ENCODE results near the gene PLEKHA8.
A peak's percentile ranks its signal among the peaks of the same experiment; 100 is the strongest.

PLEKHA8 gene

GRCh38 chr7:30087371-30087770, 59.2 kb downstream of the PLEKHA8 start:
- H3K36me3 ChIP-seq (ENCODE audit: control insufficient read depth in 1 of 2, insufficient read depth in 2 of 2, low read length in 2 of 2) = peaks cover 0 to 2% of the 10 kb centered on the region in 2 experiments
- no peak overlapping the region for H3K23ac ChIP-seq (ENCODE audit: low read length)
- H2AFZ ChIP-seq (ENCODE audit: insufficient read depth, low read length, poor library complexity) = no peak overlapping the region
- no peaks in the 10 kb centered on the region for H3K79me2 ChIP-seq (ENCODE audit: control insufficient read depth, insufficient read depth, low read length, poor library complexity)
- no peak overlapping the region for H2BK12ac ChIP-seq (ENCODE audit: low read length)
- no peak overlapping the region for H3K27ac ChIP-seq (ENCODE audit: low read depth, low read length)
- H3K4me1 ChIP-seq (ENCODE audit: control insufficient read depth in 1 of 2, insufficient read depth in 2 of 2, low read length in 2 of 2) = no peaks in the 10 kb centered on the region
- no peak overlapping the region for H4K91ac ChIP-seq (ENCODE audit: low read depth, low read length)
- no peaks in the 10 kb centered on the region for H3K27me3 ChIP-seq (ENCODE audit: insufficient read depth, low read length)
- no peak overlapping the region for H3K4me3 ChIP-seq (ENCODE audit: low read depth, low read length)
- no peak for DNase-seq
- H3K4ac ChIP-seq (ENCODE audit: low read depth, low read length) = no peak overlapping the region
- no peak overlapping the region for H2AK5ac ChIP-seq (ENCODE audit: low read length)
- H3K79me1 ChIP-seq (ENCODE audit: low read length) = no peaks in the 10 kb centered on the region
- H4K12ac ChIP-seq (ENCODE audit: low read depth, low read length) = no peak overlapping the region
- no peak overlapping the region for H2BK5ac ChIP-seq (ENCODE audit: low read depth, low read length, poor library complexity)
- no peak overlapping the region for H3K9ac ChIP-seq (ENCODE audit: low read length)
- no peak overlapping the region for H3K14ac ChIP-seq (ENCODE audit: low read length)
- H3K18ac ChIP-seq (ENCODE audit: low read length) = no peak overlapping the region
- H2BK120ac ChIP-seq (ENCODE audit: insufficient read depth, low read length, poor library complexity) = no peak overlapping the region
- H3K4me2 ChIP-seq (ENCODE audit: low read length) = no peak overlapping the region
- H3K9me3 ChIP-seq (ENCODE audit: insufficient read depth, low read depth, low read length) = no peaks in the 10 kb centered on the region
- H4K8ac ChIP-seq (ENCODE audit: low read depth, low read length) = no peak overlapping the region

GRCh38 chr7:30088362-30088761, 60.1 kb downstream of the PLEKHA8 start:
- Histone ChIP-seq H3K79me2 (ENCODE audit: control insufficient read depth, insufficient read depth, low read length, poor library complexity) (no peaks in the 10 kb centered on the region), H3K27ac (ENCODE audit: low read depth, low read length) (no peak overlapping the region), H3K4ac (ENCODE audit: low read depth, low read length) (no peak overlapping the region), H3K4me3 (ENCODE audit: low read depth, low read length) (no peak overlapping the region), H3K36me3 (ENCODE audit: control insufficient read depth in 1 of 2, insufficient read depth in 2 of 2, low read length in 2 of 2) (peaks cover 0 to 2% of the 10 kb centered on the region in 2 experiments), H2BK120ac (ENCODE audit: insufficient read depth, low read length, poor library complexity) (no peak overlapping the region), H3K79me1 (ENCODE audit: low read length) (no peaks in the 10 kb centered on the region), H3K9me3 (ENCODE audit: insufficient read depth, low read depth, low read length) (no peaks in the 10 kb centered on the region), H3K4me2 (ENCODE audit: low read length) (no peak overlapping the region), H3K4me1 (ENCODE audit: control insufficient read depth in 1 of 2, insufficient read depth in 2 of 2, low read length in 2 of 2) (no peaks in the 10 kb centered on the region), H4K8ac (ENCODE audit: low read depth, low read length) (no peak overlapping the region), H4K12ac (ENCODE audit: low read depth, low read length) (no peak overlapping the region), H3K14ac (ENCODE audit: low read length) (no peak overlapping the region), H3K23ac (ENCODE audit: low read length) (no peak overlapping the region), H2AK5ac (ENCODE audit: low read length) (no peak overlapping the region), H3K18ac (ENCODE audit: low read length) (no peak overlapping the region), H2BK5ac (ENCODE audit: low read depth, low read length, poor library complexity) (no peak overlapping the region), H3K9ac (ENCODE audit: low read length) (no peak overlapping the region), H3K27me3 (ENCODE audit: insufficient read depth, low read length) (no peaks in the 10 kb centered on the region), H2AFZ (ENCODE audit: insufficient read depth, low read length, poor library complexity) (no peak overlapping the region), H4K91ac (ENCODE audit: low read depth, low read length) (no peak overlapping the region), H2BK12ac (ENCODE audit: low read length) (no peak overlapping the region)
- DNase-seq = no peak

- no peak overlapping the region for H2BK12ac ChIP-seq (ENCODE audit: low read length)
- H3K4me2 ChIP-seq (ENCODE audit: low read length) = no peak overlapping the region
- H4K12ac ChIP-seq (ENCODE audit: low read depth, low read length) = no peak overlapping the region
- H3K9me3 ChIP-seq (ENCODE audit: insufficient read depth, low read depth, low read length) = no peaks in the 10 kb centered on the region
- no peak overlapping the region for H2BK120ac ChIP-seq (ENCODE audit: insufficient read depth, low read length, poor library complexity)
- H4K91ac ChIP-seq (ENCODE audit: low read depth, low read length) = no peak overlapping the region
- H3K4me1 ChIP-seq (ENCODE audit: control insufficient read depth in 1 of 2, insufficient read depth in 2 of 2, low read length in 2 of 2) = no peaks in the 10 kb centered on the region
- no peak overlapping the region for H3K14ac ChIP-seq (ENCODE audit: low read length)
- no peak overlapping the region for H4K8ac ChIP-seq (ENCODE audit: low read depth, low read length)
- H3K36me3 ChIP-seq (ENCODE audit: control insufficient read depth in 1 of 2, insufficient read depth in 2 of 2, low read length in 2 of 2) = peaks cover 0 to 2% of the 10 kb centered on the region in 2 experiments
- H3K79me1 ChIP-seq (ENCODE audit: low read length) = no peaks in the 10 kb centered on the region
- no peak overlapping the region for H3K27ac ChIP-seq (ENCODE audit: low read depth, low read length)
- H2BK5ac ChIP-seq (ENCODE audit: low read depth, low read length, poor library complexity) = no peak overlapping the region
- H3K9ac ChIP-seq (ENCODE audit: low read length) = no peak overlapping the region
- H2AK5ac ChIP-seq (ENCODE audit: low read length) = no peak overlapping the region
- H3K4ac ChIP-seq (ENCODE audit: low read depth, low read length) = no peak overlapping the region
- no peak overlapping the region for H3K18ac ChIP-seq (ENCODE audit: low read length)
- H3K79me2 ChIP-seq (ENCODE audit: control insufficient read depth, insufficient read depth, low read length, poor library complexity) = no peaks in the 10 kb centered on the region
- no peak for DNase-seq
- H3K27me3 ChIP-seq (ENCODE audit: insufficient read depth, low read length) = no peaks in the 10 kb centered on the region
- WGBS (ENCODE audit: extremely low coverage, insufficient coverage, insufficient read length) = no CpG with 5 or more reads among the region's 3 CpGs
- no peak overlapping the region for H3K4me3 ChIP-seq (ENCODE audit: low read depth, low read length)
- no peak overlapping the region for H2AFZ ChIP-seq (ENCODE audit: insufficient read depth, low read length, poor library complexity)
- H3K23ac ChIP-seq (ENCODE audit: low read length) = no peak overlapping the region
Measured at GRCh38 chr7:30090111-30090510, 61.9 kb downstream of the PLEKHA8 start.

GRCh38 chr7:30091491-30091912, 63.3 kb downstream of the PLEKHA8 start:
- Histone ChIP-seq H3K4ac (ENCODE audit: low read depth, low read length) (no peak overlapping the region), H2BK120ac (ENCODE audit: insufficient read depth, low read length, poor library complexity) (no peak overlapping the region), H3K18ac (ENCODE audit: low read length) (no peak overlapping the region), H4K12ac (ENCODE audit: low read depth, low read length) (no peak overlapping the region), H3K79me1 (ENCODE audit: low read length) (no peaks in the 10 kb centered on the region), H3K4me1 (ENCODE audit: control insufficient read depth in 1 of 2, insufficient read depth in 2 of 2, low read length in 2 of 2) (no peaks in the 10 kb centered on the region), H3K9ac (ENCODE audit: low read length) (no peak overlapping the region), H4K91ac (ENCODE audit: low read depth, low read length) (no peak overlapping the region), H3K79me2 (ENCODE audit: control insufficient read depth, insufficient read depth, low read length, poor library complexity) (no peaks in the 10 kb centered on the region), H3K36me3 (ENCODE audit: control insufficient read depth in 1 of 2, insufficient read depth in 2 of 2, low read length in 2 of 2) (peaks cover 0 to under 1% of the 10 kb centered on the region in 2 experiments), H4K8ac (ENCODE audit: low read depth, low read length) (no peak overlapping the region), H2AFZ (ENCODE audit: insufficient read depth, low read length, poor library complexity) (no peak overlapping the region), H3K4me2 (ENCODE audit: low read length) (no peak overlapping the region), H2BK12ac (ENCODE audit: low read length) (no peak overlapping the region), H2BK5ac (ENCODE audit: low read depth, low read length, poor library complexity) (no peak overlapping the region), H3K14ac (ENCODE audit: low read length) (no peak overlapping the region), H2AK5ac (ENCODE audit: low read length) (no peak overlapping the region), H3K27me3 (ENCODE audit: insufficient read depth, low read length) (no peaks in the 10 kb centered on the region), H3K9me3 (ENCODE audit: insufficient read depth, low read depth, low read length) (no peaks in the 10 kb centered on the region), H3K27ac (ENCODE audit: low read depth, low read length) (no peak overlapping the region), H3K4me3 (ENCODE audit: low read depth, low read length) (no peak overlapping the region), H3K23ac (ENCODE audit: low read length) (no peak overlapping the region)
- DNase-seq = peak; percentile 57 to 90
- WGBS (ENCODE audit: extremely low coverage, insufficient coverage, insufficient read length) = no CpG with 5 or more reads among the region's 2 CpGs
